GM12801 (cell line): ENCODE results near the gene ZNF414.

Source experiments
- TF ChIP-seq, protein P1 (sequence below): IDR thresholded peaks from one replicate; pipeline ENCODE4 v1.5.1; 2011; ENCODE audit warnings: control low read depth; ENCODE audit not compliant: insufficient read length; ENCODE audit errors: extremely low read depth

ZNF414 gene, protein sequence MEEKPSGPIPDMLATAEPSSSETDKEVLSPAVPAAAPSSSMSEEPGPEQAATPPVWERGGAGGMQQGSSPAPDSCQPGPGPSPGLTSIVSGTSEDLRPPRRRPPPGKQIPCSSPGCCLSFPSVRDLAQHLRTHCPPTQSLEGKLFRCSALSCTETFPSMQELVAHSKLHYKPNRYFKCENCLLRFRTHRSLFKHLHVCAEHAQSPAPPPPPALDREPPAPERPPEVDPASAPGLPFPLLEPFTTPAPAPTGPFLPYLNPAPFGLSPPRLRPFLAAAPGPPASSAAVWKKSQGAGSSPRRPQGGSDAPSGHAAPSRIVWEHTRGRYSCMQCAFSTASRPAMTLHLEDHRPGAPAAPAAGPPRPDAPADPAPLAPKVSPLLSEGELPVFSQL

DNA sequence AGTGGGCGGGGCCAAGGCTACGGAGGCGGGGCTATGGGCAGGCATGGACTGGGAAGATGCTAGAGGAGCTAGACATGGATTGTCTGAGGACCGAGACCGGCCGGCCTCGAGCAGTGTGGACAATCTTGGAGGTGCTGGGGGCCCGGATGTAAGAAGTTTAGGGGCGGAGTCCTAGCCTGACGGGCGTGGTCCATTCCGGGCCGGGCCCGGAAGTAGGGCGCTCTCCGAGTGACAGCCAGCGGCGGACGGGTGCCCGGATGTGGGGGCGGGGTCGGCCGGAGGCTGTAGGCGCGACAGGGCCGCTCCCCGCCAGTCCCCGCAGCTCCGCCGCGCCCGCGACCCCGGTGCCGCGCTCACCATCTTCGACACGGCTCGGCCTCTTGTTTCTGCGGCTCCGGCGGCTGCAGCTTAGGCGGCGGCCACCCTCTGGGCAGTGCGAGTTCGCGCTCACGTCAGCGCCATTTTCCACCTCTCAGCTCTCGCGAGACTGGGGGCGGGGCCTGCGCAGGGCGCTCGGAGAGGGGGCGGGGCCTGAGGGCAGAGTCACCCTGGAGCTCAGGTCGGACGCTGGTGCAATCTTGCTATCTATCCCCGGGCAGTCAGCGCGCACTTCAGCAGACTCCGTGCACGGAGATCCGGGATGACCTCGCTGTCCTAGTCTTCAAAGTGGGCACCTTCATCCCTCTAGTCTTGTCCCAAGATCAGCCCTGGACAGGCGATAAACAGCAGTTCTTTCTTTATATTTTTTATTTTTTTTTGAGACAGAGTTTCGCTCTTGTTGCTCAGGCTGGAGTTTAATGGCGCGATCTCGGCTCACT, at the start of gene ZNF414:
Gene ZNF414, minus strand, starts transcription at position 481 of the 818 bp plus-strand sequence. Its CDS starts 121 bp downstream, at position 360.
- TF ChIP-seq, protein P1, sequence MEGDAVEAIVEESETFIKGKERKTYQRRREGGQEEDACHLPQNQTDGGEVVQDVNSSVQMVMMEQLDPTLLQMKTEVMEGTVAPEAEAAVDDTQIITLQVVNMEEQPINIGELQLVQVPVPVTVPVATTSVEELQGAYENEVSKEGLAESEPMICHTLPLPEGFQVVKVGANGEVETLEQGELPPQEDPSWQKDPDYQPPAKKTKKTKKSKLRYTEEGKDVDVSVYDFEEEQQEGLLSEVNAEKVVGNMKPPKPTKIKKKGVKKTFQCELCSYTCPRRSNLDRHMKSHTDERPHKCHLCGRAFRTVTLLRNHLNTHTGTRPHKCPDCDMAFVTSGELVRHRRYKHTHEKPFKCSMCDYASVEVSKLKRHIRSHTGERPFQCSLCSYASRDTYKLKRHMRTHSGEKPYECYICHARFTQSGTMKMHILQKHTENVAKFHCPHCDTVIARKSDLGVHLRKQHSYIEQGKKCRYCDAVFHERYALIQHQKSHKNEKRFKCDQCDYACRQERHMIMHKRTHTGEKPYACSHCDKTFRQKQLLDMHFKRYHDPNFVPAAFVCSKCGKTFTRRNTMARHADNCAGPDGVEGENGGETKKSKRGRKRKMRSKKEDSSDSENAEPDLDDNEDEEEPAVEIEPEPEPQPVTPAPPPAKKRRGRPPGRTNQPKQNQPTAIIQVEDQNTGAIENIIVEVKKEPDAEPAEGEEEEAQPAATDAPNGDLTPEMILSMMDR: no peak

DNA sequence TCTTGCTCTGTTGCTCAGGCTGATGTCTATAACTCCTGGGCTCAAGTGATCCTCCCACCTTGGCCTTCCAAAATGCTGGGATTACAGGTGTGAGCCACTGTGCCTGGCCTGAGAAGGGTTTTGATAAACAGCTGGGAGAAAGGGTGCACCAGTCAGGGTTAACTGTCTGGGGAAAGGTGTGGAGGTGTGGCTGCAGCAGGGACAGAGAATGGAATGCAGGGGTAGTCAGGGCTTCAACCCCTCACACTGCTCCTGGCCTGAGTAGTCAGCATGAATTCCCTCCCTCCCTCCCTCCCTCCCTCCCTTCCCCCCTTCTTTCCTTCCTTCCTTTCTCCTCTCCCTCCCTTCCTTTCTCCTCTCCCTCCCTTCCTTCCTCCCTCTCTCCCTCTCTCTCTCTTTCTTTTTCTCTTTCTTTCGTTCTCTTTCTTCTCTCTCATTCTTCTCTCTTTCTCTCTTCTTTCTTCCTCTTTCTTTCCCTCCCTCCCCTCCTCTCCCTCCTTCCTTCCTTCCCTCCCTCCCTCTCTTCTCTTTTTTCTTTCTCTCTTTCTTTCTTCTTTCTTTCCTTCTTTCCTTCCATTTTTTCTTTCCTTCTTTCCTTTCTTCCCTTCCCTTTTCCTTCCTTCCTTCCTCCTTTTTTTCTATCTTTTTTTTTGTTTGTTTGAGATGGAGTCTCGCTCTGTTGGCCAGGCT, 47.3 kb upstream of the ZNF414 start:
- TF ChIP-seq, protein P1: no peak

DNA sequence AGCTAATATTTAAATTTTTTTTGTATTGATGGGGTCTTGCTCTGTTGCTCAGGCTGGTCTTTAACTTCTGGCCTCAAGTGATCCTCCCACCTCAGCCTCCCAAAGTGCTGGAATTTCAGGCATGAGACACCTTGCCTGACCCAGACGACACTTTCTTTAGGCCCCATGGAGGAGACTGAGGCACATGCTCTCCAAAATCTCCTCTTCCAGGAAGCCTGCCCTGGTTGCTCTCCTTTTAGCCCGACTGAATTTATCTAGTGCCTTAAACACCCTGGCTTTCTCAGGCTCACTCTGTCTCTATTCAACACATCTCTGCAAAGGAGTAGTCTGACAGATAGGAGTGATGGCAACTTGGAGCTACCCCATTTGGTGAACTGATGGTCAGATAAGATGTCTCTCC, 44.4 kb upstream of the ZNF414 start:
- TF ChIP-seq, protein P1: no peak

DNA sequence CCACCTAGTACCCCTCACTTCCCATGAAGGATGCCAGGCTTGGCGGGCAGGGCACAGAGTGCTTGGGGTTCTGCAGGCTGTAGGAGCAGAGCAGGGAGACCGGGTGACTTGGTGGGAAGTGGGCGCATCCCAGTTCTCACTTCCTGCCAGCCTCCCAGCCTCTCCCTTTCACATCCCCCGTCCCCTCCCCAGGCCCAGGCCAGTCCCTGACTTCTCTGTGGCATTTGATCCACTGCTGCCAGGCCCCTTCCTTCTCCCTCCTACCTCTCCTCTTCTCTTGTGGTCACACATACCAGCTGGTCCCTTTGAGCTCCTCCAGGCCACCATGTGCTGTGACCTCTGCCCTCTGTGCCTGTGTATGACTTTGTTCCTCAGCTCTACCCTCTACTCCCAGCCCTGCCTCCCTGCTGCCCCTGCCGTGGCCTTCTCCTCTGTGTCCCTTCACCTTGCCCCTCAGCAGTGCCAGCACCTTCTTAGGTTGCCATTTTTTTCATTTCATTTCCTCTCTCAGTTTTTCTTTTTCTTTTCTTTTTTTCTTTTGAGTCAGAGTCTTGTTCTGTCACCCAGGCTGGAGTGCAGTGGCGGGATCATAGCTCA, 43.8 kb upstream of the ZNF414 start:
- TF ChIP-seq, protein P1: no peak

DNA sequence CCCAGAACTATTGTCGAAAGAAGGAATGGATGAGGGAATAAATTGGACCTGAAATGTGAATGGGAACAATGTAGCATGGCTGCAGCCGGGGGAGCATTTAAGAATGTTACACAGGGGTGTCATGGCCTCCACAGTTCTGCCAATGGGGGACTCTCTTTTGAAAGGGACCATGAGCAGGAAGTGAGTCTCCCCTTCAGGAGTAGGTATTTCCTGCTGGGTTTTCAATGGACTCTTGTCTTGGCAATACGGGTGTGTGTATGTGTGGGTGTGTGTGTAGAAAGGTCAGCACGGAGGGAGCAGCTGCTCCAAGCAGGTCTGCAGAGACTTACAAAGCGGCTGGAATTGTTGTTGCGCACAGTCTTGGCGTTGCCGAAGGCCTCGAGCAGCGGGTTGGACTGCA, 38.8 kb upstream of the ZNF414 start:
- TF ChIP-seq, protein P1: no peak

DNA sequence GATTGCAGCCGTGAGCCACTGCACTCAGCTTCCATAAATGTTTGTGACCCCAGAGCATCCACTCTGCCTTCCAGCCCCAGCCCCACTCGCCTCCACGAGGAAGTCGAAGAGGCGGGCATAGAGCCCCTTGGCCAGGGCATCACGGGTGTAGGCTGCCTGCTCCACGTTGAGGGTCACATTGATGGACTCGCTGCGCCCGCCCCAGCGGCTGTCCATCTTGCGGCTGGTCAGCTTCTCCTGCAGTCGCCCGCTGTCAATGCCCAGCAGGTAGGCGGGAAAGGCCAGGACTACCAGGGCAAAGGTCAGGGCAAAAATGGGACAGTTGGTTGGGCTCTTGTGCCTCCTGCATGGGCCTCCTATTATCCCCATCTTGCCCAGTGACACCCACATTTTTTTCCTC, 36.1 kb upstream of the ZNF414 start:
- TF ChIP-seq, protein P1: no peak

DNA sequence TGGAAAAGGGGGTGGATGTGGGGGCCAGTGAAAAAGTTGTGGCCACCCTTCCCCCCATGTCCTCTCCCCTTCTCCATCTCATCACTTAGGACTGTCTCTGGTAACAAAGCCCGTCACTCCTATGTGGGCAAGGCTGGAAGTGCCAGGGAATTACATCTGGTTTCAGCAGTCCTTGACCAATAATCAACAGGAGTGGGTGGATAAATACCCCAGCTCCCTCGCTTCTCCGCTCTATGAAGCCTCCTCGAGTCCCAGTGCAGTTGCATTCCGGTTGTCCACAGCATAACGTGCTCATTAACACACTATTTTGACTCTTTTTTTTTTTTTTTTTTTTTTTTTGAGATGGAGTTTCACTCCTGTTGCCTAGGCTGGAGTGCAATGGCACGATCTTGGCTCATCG, 31.8 kb upstream of the ZNF414 start:
- TF ChIP-seq, protein P1: no peak
